HepG2 (cell line): Measurements from ENCODE around the gene NXPE4.
"Not testable (repeated sequence)": the region's sequence is repeated elsewhere in the genome, so short reads cannot be mapped to it uniquely, and the experiment has no call there.

ENCODE experiments used
- GABPB1 ChIP-seq: IDR thresholded peaks from 2 replicates; pipeline ENCODE4 v1.6.1; 2016; ENCODE audit warnings: mild to moderate bottlenecking, missing genetic modification reagents, moderate library complexity, missing compliant biosample characterization
- NFKB2 ChIP-seq: sonication (generic); formaldehyde crosslinking; IDR thresholded peaks from 2 replicates; pipeline ENCODE4 v1.4.0; 2020; ENCODE audit warnings: missing genetic modification reagents, borderline replicate concordance
- POLR2A ChIP-seq, 2 experiments: IDR thresholded peaks; 2 replicates each; pipeline ENCODE4 v1.6.1; 2011; ENCODE audit warnings: low read depth in 2 of 2, low read length in 2 of 2, mild to moderate bottlenecking in 1 of 2, moderate library complexity in 1 of 2; ENCODE audit not compliant: insufficient read depth in 1 of 2
- RBM22 ChIP-seq: fragments of 200-400 bp; formaldehyde crosslinking; optimal IDR thresholded peaks from 2 replicates; pipeline ENCODE3; 2017; ENCODE audit warnings: mild to moderate bottlenecking, low read length, moderate library complexity
- ZKSCAN1 ChIP-seq: fragments of 150-350 bp; IDR thresholded peaks from 2 replicates; pipeline ENCODE4 v1.6.1; 2014; ENCODE audit warnings: low read length

GRCh38 chr11:114603151-114603550 lies 7.6 kb upstream of the NXPE4 start:
- TF ChIP-seq POLR2A (IDR thresholded peaks at IDR 0.05; ENCODE audit: insufficient read depth in 1 of 2, low read depth in 2 of 2, low read length in 2 of 2); GABPB1 (CRISPR knock-in tag); RBM22; ZKSCAN1; NFKB2 (CRISPR knock-in tag): not testable (repeated sequence)
